HG02759 (cell line): ENCODE measurements around the gene SPCS2.
"Not testable (repeated sequence)": the region's sequence is repeated elsewhere in the genome, so short reads cannot be mapped to it uniquely, and the experiment has no call there.

Experiments
- ATAC-seq: cut with Tn5 transposase; IDR thresholded peaks from one replicate; pipeline ENCODE4 v1.9.1; 2021; ENCODE audit warnings: mild to moderate bottlenecking, moderate library complexity; ENCODE audit not compliant: unreplicated experiment

The SPCS2 gene

DNA sequence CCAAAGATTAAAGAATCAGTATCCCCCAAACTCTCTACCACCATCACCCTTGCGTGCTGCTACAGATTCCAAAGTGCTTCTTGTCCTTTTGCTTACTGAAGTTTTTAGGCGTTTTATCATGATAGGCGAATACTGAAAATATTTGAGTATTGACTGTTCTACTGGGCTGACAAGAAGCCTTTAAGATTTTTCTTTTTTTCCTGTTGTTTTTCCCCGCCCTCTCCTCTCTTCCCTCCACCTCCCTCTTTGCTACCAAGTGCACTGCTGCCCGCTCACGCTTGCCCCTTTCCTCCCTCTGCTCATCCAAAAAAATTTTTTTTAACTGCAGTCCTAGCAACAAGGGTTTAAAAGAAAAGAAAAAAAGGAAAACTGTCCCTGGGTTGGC lies 679 bp downstream of the SPCS2 start:
- ATAC-seq, result no peak

- no peak for ATAC-seq
Observed at GRCh38 chr11:74950374-74950969, 1.4 kb downstream of the SPCS2 start.

DNA sequence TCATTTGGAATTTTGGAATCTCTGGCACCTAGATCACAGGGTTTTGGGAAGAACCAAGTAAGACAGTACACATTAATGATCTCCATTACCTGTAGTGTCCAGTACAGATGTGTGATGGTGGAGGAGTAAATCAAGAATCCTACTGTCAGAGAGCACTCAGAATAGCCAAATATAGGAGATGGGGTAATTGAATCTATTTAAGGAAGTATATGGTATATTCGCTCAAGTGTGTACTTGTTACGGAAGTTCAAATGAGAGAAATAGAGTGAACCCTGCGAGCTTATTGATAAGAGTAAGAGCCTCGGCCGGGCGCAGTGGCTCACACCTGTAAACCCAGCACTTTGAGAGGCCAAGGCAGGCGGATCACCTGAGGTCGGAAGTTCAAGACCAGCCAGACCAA lies 2.2 kb downstream of the SPCS2 start:
- ATAC-seq, result no peak

DNA sequence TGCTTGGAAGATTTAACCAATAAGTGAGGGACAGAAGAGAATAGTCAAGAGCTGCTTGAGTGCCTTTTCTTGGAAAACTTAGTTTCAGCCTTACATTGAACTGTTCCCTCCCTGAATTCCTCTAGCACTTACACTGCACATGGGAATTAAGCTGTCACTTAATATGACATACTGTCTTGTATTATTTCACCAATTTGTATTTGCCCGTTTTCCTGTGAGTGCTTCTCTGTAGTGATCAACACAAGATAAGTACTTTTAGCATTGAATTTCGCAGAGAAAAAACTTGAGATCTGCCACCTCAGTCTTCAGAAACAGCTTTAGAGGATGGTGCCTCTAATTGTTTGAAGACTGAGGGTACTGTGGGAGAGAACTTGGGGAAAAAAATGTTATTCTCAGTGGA lies 3.7 kb downstream of the SPCS2 start:
- ATAC-seq, result no peak

GRCh38 chr11:74953451-74953850 lies 4.4 kb downstream of the SPCS2 start:
- ATAC-seq, result no peak

GRCh38 chr11:74954199-74954598 lies 5.1 kb downstream of the SPCS2 start:
- ATAC-seq, result no peak

DNA sequence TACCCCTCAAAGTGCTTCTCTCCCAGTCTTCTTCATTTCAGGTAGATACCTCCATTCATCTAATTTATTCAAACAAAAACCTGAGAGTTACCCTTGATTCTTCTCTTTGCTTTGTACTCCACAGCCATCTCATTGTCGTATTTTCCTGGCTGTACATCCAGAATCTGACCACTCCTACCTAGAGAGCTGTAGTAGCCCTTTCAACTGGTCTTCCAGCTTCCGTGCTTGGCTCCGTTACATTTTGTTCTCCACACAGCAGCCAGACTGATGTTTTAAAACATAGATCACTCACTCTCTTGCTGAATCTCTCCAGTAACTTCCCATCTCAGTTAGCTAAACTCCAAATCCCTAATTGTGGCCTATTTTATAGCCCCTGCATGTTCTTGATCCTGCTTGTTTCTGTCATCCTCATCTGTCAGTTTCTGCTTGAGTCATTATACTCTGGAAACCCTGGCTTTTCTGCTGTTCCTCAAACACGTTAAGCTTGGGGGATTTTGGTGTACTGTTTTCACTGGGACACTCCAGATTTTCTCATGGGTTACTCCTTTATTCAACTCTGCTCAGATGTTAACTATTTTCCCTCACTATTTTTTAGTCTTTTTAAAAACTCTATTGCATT lies 7.4 kb downstream of the SPCS2 start:
- ATAC-seq, result no peak

GRCh38 chr11:74957937-74958629 lies 9.0 kb downstream of the SPCS2 start:
- no peak for ATAC-seq

DNA sequence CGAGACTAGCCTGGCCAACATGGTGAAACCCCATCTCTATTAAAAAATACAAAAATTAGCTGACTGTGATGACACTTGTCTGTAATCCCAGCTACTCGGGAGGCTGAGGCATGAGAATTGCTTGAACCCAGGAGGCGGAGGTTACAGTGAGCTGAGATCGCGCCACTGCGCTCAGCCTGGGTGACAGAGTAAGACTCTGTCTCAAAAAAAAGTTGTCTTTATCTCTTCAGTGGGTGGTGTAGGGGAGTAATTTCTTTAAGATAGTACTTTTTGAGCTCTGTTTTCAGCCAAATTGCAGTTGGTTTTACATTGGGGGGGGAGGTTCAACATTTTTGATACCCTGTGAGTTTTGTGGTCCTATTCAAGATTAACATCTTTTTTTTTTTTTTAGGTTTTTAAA lies 11.1 kb downstream of the SPCS2 start:
- ATAC-seq, result not testable (repeated sequence)

DNA sequence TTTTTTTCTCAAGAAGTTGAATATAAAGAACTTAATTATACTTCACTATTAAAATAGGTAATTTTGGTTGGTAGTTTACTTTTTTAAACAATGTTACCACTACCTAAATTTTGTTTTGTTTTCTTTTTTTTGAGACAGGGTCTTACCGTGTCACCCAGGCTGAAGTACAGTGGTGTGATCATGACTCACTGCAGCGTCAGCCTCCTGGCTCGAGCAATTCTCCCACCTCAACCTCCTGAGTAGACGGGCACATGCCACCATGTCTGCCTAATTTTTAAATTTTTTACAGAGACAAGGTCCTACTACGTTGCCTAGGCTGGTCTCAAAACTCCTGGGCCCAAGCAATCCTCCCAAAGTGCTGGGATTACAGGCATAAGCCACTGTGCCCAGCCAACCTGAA lies 17.6 kb downstream of the SPCS2 start:
- ATAC-seq, result no peak

DNA sequence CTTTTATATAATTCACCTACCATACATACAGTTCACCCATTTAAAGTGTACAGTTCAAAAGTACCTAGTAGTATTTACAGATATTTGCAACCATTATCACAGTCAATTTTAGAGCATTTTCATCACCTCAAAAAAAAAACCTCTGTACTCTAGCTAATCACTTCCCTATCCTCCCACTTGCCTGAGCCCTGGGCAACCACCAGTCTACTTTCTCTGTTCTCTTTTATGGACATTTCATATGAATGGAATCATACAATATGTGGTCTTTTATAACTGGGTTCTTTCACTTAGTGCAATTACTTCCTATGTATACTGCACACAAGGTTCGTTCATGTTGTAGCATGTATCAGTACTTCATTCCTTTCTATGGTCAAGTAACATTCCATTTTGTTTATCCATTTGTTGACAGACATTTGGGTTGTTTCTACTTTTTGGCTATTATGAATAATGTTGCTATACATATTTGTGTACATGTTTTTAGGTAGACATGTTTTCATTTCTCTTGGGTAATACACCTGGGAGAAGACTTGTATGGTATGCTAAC lies 21.9 kb downstream of the SPCS2 start:
- no peak for ATAC-seq

GRCh38 chr11:74971424-74971823 lies 22.4 kb downstream of the SPCS2 start:
- no peak for ATAC-seq

- no peak for ATAC-seq
Observed at GRCh38 chr11:74978041-74978440, 29.0 kb downstream of the SPCS2 start.

DNA sequence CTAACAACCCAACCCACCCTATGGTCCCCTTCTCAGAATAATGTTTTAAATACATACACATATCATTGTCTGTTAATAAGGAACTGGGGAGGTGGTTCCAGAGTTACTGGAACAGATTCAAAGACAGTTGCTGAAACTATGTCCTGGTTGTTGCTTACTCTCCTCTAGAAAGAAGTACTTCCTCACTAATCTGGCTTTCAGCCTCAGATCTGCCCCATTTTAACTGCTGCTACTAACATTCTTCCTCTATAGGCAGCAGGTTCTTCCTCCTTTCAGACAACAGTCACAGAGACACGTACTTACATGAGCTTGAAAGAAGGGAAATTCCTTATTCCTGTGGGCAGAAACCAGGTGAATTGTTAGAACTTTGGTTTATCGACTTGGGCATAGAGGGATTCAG lies 31.6 kb downstream of the SPCS2 start:
- no peak for ATAC-seq

DNA sequence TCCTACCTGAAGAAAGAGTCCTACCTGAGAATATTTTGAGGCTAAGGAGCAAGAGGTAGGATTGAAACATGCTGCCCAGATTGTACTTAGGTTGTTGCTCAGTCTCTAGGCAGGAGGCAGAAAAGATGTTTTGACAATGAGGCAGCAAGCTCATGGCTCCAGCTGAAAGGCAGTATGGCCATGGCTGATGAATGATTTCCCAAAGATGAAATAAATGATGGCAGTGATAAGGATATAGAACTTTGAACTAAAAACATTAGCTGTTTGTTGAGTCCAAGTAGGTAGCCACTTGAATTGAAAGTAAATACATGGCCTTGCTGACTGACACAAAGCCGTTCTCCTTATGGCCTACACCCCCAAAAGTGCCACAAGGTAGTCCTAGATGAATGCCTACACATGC lies 32.8 kb downstream of the SPCS2 start:
- no peak for ATAC-seq

DNA sequence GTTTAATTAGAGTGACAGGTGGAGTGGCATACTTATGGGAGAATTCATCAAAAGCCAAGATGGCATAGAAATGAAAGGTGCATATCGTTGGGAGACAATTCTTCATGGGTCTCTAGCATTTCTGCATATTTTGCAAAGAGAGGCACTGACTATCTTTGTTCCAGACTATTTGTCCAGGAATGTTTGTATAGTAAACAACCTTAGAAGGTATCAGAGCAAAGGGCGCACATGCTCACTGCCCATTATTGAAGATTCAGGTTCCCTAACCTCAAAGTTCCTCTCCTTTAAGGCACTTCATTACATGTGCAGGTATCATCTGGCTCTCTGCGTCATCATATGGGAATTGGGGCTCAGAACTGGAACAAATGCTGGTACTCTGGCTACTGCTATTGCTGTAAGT lies 35.0 kb downstream of the SPCS2 start:
- ATAC-seq, result no peak

DNA sequence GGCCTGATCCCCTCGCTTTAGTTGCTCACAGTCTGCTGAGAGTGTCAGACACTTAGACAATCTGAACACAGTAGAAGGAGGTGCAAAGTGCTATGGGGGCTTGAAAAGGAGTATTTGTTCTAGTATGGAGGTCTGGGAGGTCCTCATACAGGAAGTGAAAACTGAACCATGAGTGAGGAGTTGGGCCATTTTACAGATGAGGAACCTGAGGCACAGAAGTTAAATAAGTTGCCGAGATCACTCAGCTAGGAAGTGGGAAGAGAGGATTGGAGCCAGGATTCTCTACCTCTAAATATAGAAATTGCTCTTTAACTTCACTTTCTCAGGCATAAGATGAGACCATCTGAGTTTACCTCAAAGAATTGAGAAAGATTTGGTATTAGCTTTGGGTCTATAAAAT lies 35.7 kb downstream of the SPCS2 start:
- ATAC-seq, result no peak

GRCh38 chr11:74988541-74989259 lies 39.6 kb downstream of the SPCS2 start, which contains the start of gene NEU3:
Gene NEU3, plus strand, starts transcription at chr11:74988933. Its CDS starts 128 bp downstream, at chr11:74989061.
- peak; percentile 90 for ATAC-seq

DNA sequence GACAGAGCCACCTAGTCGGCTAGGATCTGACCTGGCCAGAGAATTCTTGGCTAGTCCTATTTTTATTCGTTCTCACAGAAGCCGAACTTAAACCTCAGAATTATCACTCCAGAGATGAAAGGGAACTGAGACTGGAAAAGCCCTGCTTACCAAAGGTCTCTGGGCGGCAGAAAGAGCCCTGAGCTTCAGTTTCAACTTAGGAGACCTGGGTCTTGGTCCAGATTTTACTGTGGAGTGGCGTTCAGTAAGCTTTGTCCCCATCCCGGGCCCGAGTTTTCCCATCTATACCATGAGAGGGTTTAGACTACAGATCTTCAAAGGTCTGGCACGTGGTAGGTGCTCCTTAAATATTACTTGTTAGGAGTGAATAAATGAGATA lies 40.2 kb downstream of the SPCS2 start:
- ATAC-seq, result no peak

- not testable (repeated sequence) for ATAC-seq
Observed at GRCh38 chr11:74990150-74990549, 41.1 kb downstream of the SPCS2 start.

DNA sequence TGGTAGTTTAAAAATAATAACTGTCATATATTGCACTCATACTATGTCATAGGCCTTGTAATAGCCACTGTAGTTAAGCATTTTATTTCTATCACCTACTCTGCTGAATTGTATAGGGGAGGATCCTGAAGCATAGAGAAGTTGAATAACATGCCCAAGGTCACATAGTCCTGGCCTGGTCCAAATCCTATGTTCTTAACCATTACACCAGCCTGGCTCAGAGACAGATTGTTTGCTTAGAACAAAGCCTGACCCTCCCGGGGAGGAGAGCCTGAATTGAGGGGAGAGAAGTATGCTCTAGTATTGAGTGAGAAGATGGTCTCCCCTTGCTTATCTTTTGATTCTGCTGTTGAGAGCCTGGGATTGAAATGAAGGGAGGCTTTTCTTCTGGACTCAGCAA lies 41.9 kb downstream of the SPCS2 start:
- ATAC-seq, result no peak

GRCh38 chr11:74992852-74993251 lies 43.8 kb downstream of the SPCS2 start:
- peak; percentile 36 for ATAC-seq
